ENCODE results near the gene MOCOS.

DNA sequence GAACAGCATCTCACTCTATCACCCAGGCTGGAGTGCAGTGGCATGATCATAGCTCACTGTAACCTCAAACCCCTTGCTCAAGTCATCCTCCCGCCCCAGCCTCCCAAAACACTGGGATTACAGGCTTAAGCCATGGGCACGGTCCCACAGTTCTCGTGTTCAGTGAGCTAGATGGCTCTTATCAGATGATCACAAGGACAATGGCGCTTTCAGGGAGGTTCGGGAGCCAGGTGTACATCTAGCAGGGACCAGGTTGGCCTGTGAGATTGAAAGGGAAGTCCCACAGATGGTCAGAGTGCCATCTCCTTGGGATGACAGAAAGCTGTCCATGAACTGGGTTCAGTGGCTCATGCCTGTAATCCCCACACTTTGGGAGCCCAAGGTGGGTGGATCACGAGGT is 96.2 kb downstream of the MOCOS start:
- TF ChIP-seq POLR2A (IDR thresholded peaks at IDR 0.05) = no peak
- TF ChIP-seq, protein P1, sequence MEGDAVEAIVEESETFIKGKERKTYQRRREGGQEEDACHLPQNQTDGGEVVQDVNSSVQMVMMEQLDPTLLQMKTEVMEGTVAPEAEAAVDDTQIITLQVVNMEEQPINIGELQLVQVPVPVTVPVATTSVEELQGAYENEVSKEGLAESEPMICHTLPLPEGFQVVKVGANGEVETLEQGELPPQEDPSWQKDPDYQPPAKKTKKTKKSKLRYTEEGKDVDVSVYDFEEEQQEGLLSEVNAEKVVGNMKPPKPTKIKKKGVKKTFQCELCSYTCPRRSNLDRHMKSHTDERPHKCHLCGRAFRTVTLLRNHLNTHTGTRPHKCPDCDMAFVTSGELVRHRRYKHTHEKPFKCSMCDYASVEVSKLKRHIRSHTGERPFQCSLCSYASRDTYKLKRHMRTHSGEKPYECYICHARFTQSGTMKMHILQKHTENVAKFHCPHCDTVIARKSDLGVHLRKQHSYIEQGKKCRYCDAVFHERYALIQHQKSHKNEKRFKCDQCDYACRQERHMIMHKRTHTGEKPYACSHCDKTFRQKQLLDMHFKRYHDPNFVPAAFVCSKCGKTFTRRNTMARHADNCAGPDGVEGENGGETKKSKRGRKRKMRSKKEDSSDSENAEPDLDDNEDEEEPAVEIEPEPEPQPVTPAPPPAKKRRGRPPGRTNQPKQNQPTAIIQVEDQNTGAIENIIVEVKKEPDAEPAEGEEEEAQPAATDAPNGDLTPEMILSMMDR (IDR thresholded peaks at IDR 0.05) = no peak
